Smooth muscle cell of the brain vasculature (primary cell): ENCODE measurements around the gene PLA2R1.
"Not testable (repeated sequence)": the region's sequence is repeated elsewhere in the genome, so short reads cannot be mapped to it uniquely, and the experiment has no call there.

Experiments
- DNase-seq: peaks from one replicate; pipeline ENCODE4 v3.0.0-alpha.2; 2012; ENCODE audit warnings: low read depth, low spot score

PLA2R1 gene

GRCh38 chr2:160063879-160064612 is 1.6 kb upstream of the PLA2R1 start:
- no peak for DNase-seq

DNA sequence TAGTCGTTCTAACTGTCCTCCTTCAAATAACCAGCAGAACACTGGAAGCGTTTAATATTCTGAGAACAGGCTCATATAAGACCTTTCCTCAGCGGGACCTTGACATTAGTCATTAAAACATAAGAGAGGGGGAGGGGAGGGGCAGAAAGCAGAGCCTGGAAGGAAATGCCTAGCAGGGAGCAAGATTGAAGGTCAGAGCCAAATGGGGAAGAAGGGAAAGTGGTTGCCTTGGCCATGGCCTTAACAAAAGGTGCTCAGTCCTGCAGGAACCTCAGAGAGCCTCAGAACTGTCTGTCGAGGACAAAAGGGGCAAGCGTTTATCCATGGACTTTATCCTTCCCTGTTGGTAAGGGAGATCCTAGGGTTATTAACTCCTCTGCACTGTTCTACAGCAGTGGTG is 856 bp upstream of the PLA2R1 start:
- no peak for DNase-seq

GRCh38 chr2:160061944-160062291 is 497 bp downstream of the PLA2R1 start:
- no peak for DNase-seq

GRCh38 chr2:160061533-160061932 is 882 bp downstream of the PLA2R1 start:
- no peak for DNase-seq

GRCh38 chr2:160060297-160060696 is 2.1 kb downstream of the PLA2R1 start:
- no peak for DNase-seq

GRCh38 chr2:160057356-160057755 is 5.1 kb downstream of the PLA2R1 start:
- no peak for DNase-seq

DNA sequence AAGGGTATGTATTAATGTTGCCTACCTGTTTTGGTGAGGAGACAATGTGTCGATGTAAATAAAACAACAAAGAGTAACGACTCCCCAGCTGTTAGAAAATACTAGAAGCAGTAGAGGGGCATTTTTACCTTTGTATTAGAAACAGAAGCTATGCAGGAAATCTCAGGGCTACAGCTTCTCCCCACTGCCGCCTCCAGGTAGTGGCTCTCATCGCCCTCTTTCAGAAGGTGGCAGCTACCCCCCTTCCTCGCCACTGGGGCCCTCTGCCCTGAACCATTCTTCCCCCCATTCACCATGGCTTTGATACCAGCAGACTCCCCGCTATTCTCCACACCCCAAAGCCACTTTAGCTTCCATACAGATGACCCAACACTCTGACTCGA is 6.7 kb downstream of the PLA2R1 start:
- DNase-seq, result no peak

DNA sequence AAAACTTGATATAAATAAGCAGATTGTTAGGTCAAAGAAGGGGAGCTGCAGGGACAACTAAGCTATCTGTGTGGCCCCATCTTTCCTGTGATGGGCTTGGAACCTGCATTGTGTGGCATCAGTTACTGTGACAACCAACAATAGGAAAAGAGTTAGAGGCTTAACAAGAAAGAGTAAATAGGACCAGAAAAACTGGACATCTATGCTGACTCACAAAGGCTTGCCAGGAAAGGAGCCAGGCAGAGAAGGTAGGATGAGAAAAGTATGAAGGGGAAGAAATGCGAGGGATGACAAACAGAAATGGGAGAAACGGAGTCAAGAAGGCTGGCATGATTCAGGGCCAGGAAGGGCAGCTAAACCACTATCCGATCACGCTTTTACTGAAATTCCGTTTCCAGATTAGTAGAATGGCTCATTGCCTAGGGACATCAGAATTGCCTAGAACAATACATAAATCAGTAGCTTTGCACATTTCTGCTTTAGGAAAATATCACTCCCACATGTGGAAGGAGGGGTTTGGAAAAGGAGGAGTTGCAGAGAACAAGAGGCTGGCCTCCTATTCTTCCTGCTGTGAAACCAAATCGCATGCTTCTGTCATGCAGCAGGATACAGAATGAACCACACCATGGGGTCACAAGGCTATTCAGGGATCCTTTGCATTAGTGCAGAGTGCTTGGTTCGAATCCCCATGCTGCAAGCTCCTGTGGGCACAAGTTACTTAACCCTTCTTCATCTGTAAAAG is 7.3 kb downstream of the PLA2R1 start:
- DNase-seq, result no peak

- DNase-seq, result no peak
These were observed 8.5 kb downstream of the PLA2R1 start for GRCh38 chr2:160053946-160054345.

DNA sequence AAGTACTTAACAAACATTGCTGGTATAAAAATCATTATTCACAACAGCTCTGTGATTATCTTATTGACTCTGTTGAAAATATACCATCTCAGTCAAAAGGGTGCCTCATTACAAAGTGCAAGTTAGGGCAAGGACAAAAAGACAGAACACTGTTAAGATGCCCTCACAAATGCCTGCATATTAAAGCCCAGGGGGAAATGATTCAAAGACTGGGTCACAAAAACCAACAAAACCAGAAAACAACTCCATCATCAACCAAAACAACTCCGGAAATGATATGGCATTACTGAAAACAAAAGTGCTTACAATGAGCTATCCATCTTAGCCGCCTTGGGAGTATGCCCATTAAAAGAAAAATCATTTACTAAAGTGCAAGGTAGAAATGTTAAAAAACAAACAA is 9.9 kb downstream of the PLA2R1 start:
- DNase-seq, result no peak

GRCh38 chr2:160051371-160051800 is 11.0 kb downstream of the PLA2R1 start:
- no peak for DNase-seq

GRCh38 chr2:160050147-160050546 is 12.3 kb downstream of the PLA2R1 start:
- DNase-seq, result no peak

DNA sequence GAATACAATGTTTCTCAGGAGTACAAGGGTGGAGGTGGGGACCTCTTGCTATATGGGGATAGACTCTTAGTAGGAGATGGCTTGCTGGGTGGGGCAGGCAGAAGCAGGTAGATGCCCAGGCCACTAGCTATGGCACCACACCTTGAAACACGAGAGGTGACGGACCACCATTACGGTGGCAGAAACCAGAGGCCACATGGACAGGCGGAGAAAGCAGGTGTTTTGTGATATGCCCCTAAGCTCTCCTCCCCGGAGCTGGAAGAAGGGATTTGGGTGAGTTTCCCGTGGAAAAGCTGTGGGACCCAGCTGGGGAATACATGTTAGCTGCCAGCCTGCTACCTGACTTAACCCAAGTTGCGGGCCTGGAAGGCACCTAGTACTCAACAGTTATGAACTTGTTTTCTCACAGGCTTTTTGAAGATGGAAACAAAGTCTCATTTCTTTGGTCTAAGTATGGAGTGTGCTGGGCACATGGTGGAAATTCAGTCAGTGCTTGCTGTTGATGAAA is 16.7 kb downstream of the PLA2R1 start:
- DNase-seq, result no peak

- no peak for DNase-seq
These were observed 17.7 kb downstream of the PLA2R1 start for GRCh38 chr2:160044728-160045127.

GRCh38 chr2:160043265-160043664 is 19.1 kb downstream of the PLA2R1 start:
- DNase-seq, result no peak

DNA sequence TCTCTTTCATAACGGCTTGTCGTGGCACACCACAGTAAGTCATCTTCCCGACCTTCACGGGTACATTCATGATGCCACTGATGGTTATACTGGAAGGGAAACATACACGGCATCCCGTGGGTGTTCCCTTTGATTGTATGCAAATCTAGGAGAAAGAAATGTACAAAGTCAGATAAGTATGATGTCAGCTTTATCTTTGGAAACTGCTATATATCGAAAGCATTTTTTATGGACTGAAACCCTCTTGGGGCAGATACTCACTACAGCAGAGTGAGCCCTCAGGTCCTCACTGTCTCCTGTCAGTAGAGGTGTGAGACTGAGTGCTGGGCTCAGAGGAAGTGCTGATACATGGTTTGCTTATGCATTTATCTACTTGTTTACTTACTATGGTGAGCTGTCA is 20.4 kb downstream of the PLA2R1 start:
- DNase-seq, result no peak

GRCh38 chr2:160041091-160041490 is 21.3 kb downstream of the PLA2R1 start:
- no peak for DNase-seq

- DNase-seq, result peak; percentile 91
These were observed 23.1 kb downstream of the PLA2R1 start for GRCh38 chr2:160039166-160039903.

DNA sequence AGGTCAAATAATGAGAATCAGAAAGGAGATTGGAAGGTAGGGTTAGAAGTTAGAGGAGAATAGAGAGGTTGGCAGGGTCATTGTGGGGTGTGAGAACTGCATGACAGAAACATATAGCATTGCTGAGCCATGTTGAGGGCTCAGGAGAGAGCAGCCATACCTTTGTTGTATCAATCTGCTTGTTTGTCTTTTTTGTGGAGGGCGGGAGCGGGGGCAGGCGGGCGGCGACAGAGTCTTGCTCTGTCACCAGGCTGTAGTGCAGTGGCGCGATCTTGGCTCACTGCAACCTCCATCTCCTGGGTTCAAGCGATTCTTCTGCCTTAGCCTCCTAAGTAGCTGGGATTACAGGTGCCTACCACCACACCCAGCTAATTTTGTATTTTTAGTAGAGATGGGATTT is 23.8 kb downstream of the PLA2R1 start:
- not testable (repeated sequence) for DNase-seq

DNA sequence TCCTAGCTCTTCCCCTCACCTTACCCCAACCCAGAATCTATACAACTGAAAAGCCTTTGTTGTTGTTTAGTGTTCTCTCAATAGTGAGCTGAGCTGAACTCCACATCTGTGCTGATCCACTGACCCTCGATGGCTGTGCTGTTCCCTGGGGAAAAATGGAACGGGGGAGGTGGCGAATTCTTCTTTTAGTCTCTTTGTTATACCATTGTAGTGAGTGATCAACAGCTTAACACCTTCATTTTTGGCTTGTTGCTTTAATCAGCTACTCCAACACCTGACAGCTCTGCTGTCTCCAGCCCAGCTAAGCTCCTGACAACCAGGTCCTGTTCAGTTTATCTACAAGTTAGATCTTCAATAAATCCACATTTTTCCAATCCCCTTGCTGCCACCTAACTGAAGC is 25.7 kb downstream of the PLA2R1 start:
- no peak for DNase-seq

DNA sequence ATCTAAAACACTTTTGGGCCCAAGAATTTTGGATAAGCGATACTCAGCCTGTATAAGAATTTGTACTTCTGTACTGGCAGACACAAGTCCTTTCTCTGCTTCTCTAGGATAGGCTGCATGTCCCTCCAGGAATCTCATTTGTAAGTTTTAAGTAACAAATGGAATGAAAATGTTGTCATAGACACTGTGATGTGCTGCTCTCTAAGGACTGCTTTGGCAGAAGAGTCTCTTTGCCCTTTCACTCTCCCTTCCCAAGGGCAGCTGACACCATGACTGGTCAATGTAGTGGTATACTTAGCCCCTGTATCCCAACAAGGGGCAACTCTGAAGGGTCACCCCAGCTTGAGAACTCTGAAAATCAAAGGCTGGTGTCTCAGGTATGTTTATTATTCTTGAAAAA is 27.3 kb downstream of the PLA2R1 start:
- DNase-seq, result no peak

DNA sequence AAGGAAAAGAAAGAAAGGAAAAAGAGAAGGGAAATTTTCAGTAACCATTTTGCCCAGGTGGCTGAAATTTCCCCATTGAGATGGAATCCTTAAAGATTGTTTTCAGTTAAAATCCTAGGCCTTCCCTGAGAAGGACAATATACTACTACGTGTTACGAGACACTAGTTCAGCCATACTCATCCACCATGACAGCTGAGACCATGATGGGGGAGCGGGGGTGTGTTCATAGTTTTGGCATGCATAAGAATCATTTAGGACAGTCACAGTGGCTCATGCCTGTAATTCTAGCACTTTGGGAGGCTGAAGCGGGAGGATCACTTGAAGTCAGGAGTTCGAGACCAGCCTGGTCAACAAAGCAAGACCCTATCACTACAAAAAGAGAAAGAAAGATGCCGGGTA is 28.0 kb downstream of the PLA2R1 start:
- DNase-seq, result no peak
